ENCODE results near the gene ELN. TPM values are rescaled to one million over a fixed set of nuclear protein-coding genes. Genes with fewer than 3 reads are reported as not detected.

ELN gene
- total RNA-seq, 4 donors from 2014 or later, result 5.3 to 14.8 (median 6.9) TPM

DNA sequence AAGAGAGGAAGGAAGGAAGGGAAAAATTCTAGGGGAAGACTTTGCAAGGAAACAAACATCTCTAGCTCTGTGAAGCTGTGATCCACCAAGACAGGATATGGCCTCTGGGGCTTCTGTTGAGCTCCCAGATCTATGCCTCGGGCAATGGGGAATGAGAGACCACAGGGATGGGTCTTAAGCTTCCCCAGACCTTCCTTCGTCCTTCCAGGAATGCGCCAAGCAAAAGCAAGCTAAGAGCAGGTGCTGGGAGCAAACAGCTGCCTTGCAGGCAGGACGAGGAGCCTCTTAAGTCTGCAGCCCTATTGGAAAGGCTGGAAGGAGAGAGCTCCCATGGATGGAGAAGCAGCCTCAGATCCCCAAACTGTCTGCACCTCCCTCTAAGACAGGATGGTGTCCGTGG lies 21.9 kb upstream of the ELN start:
- H3K36me3 ChIP-seq, result no peaks in the 10 kb centered on the region
- in situ Hi-C loops (cut with MboI; ENCODE audit: low sequenced_read_pairs in 4 of 4) (no loop called here), intact Hi-C loops (cut with DNase I; ENCODE audit: low total_unique reads) (no loop called here)
- H3K9me3 ChIP-seq, result no peaks in the 10 kb centered on the region
- DNase-seq (no peak), ATAC-seq (no peak)
- peaks cover 13% of the 10 kb centered on the region in 2 donors for H3K4me1 ChIP-seq
- no peak for TF ChIP-seq POLR2A (IDR thresholded peaks at IDR 0.05)
- TF ChIP-seq, protein P1, sequence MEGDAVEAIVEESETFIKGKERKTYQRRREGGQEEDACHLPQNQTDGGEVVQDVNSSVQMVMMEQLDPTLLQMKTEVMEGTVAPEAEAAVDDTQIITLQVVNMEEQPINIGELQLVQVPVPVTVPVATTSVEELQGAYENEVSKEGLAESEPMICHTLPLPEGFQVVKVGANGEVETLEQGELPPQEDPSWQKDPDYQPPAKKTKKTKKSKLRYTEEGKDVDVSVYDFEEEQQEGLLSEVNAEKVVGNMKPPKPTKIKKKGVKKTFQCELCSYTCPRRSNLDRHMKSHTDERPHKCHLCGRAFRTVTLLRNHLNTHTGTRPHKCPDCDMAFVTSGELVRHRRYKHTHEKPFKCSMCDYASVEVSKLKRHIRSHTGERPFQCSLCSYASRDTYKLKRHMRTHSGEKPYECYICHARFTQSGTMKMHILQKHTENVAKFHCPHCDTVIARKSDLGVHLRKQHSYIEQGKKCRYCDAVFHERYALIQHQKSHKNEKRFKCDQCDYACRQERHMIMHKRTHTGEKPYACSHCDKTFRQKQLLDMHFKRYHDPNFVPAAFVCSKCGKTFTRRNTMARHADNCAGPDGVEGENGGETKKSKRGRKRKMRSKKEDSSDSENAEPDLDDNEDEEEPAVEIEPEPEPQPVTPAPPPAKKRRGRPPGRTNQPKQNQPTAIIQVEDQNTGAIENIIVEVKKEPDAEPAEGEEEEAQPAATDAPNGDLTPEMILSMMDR (IDR thresholded peaks at IDR 0.05 in 4 of 5, conservative IDR thresholded peaks at IDR 0.05 in 1 of 5), result no peak
- H3K4me3 ChIP-seq, result no peak overlapping the region
- H3K27me3 ChIP-seq, result no peaks in the 10 kb centered on the region
- H3K27ac ChIP-seq, result no peak overlapping the region

DNA sequence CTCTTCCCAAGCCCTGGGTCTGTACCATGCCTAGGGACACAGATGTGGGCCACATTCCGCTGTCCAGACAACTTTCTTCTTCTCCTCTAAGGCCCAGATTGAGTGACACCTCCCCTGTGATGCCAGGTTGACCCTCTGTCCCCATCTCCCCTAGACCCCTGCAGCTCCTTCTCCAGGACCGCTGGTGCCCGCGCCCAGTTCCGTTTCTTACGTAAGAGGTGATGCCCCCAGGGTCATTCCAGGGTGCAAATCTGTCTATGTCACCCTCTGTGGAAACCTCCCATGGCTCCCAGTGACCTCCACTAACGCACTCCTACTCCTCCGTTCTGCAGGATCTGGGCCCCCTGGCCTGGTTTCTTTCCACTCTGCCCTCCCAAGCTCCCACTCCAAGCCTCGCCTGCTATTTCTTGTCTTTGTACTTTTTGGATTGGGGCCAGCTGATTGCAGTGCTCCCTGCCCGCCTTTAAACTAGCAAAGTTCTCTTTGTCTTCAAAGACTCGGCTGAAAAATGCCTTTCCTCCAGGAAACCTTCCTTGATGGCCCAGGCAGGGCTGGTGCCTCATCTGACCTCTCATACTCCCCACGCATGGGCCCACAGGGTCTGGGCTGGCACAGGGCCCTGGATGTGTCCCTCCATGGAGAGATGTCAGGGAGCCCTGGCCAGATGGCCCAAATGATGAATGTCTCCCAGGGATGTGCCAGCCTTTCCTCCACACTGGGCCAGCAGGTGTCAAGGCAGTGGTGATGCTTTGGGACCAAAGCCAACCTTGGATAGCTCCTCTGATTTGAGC lies 21.3 kb upstream of the ELN start:
- ATAC-seq (no peak), DNase-seq (no peak)
- Histone ChIP-seq H3K27ac (no peak overlapping the region), H3K9me3 (no peaks in the 10 kb centered on the region), H3K27me3 (no peaks in the 10 kb centered on the region), H3K4me3 (no peak overlapping the region), H3K36me3 (no peaks in the 10 kb centered on the region), H3K4me1 (peaks cover 13% of the 10 kb centered on the region in 2 donors)
- intact Hi-C loops (cut with DNase I; ENCODE audit: low total_unique reads), result no loop called here
- in situ Hi-C loops (cut with MboI; ENCODE audit: low sequenced_read_pairs in 4 of 4), result no loop called here
- TF ChIP-seq, protein P1 (IDR thresholded peaks at IDR 0.05 in 4 of 5, conservative IDR thresholded peaks at IDR 0.05 in 1 of 5), result no peak
- TF ChIP-seq POLR2A (IDR thresholded peaks at IDR 0.05), result no peak

DNA sequence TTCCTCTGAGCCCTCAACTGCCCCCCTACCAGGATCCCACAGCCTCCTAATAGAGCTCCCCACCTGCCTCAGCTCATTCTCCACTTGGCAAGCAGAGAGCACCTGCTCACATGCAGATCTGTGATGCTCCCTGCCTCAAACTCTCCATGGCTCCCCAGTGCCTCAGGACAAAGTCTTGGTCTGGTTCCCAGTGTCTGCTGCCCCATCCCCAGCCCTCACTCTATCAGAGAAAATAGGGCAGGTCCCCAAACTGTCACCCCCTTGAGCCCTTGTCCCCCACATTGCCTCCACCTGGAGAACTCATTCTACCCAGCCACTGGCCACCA lies 20.8 kb upstream of the ELN start:
- Histone ChIP-seq H3K27ac (no peak overlapping the region), H3K4me3 (no peak overlapping the region), H3K36me3 (no peaks in the 10 kb centered on the region), H3K9me3 (no peaks in the 10 kb centered on the region), H3K4me1 (peaks cover 13% of the 10 kb centered on the region in 2 donors), H3K27me3 (no peaks in the 10 kb centered on the region)
- no peak for TF ChIP-seq POLR2A (IDR thresholded peaks at IDR 0.05)
- TF ChIP-seq, protein P1 (IDR thresholded peaks at IDR 0.05 in 4 of 5, conservative IDR thresholded peaks at IDR 0.05 in 1 of 5), result no peak
- in situ Hi-C loops (cut with MboI; ENCODE audit: low sequenced_read_pairs in 4 of 4) (no loop called here), intact Hi-C loops (cut with DNase I; ENCODE audit: low total_unique reads) (no loop called here)
- no peak for DNase-seq
- ATAC-seq, result no peak

DNA sequence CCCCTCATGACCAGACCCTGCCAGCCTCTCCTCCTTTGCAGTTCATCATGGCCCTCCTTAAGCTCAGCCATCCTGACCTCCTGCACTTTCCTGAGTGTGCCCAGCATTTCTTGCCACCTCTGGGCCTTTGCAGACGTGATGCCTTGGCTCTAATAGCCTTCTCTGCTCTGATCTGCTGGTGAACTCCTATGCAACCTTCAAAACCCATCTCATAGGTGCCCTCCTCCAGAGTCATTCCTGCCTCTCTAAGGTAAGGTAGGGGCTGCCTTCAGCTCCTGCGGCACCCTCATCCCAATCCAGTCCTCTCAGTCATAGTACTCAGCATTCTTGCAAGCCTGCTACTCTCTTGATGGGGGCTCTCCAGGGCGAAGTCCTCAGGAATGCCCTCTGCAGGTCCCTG lies 19.3 kb upstream of the ELN start:
- ATAC-seq (no peak), DNase-seq (no peak)
- no peak overlapping the region for H3K4me3 ChIP-seq
- no peak for TF ChIP-seq POLR2A (IDR thresholded peaks at IDR 0.05)
- TF ChIP-seq, protein P1 (IDR thresholded peaks at IDR 0.05 in 4 of 5, conservative IDR thresholded peaks at IDR 0.05 in 1 of 5), result no peak
- H3K36me3 ChIP-seq, result no peaks in the 10 kb centered on the region
- peaks cover 21 to 25% of the 10 kb centered on the region in 2 donors for H3K4me1 ChIP-seq
- intact Hi-C loops (cut with DNase I; ENCODE audit: low total_unique reads) (no loop called here), in situ Hi-C loops (cut with MboI; ENCODE audit: low sequenced_read_pairs in 4 of 4) (no loop called here)
- H3K9me3 ChIP-seq, result no peaks in the 10 kb centered on the region
- H3K27me3 ChIP-seq, result no peaks in the 10 kb centered on the region
- H3K27ac ChIP-seq, result peak overlapping the region in 1 of 4 donors; percentile 69
